ENCODE data around the gene HLF.

HLF gene

DNA sequence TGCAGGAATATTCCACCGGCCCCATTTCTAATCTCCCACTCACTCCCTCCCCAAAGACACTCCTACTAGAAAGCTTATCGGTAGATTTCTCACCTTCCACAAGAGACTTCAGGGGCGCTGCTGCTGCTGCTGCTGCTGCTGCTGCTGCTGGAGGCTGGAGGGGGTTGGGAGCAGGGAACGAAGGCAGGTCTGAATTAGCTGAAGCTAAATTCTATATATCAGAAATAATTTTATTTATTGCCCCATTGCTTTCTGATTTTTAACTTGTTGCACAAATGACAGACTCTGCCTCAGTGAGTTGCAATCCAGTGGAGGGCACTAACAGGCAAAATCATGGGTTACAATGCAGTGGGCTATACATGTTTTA lies 25.8 kb upstream of the HLF start:
- DNase-seq (ENCODE audit: low spot score in 2 of 2), result peak in 1 of 2 donors; percentile 49
- ATAC-seq, result no peak
- Mint-ChIP-seq H3K36me3 (no peaks in the 10 kb centered on the region), H3K27ac (no peak overlapping the region), H3K9me3 (no peaks in the 10 kb centered on the region), H3K4me1 (no peaks in the 10 kb centered on the region), H3K4me3 (peak overlapping the region; percentile 66)

DNA sequence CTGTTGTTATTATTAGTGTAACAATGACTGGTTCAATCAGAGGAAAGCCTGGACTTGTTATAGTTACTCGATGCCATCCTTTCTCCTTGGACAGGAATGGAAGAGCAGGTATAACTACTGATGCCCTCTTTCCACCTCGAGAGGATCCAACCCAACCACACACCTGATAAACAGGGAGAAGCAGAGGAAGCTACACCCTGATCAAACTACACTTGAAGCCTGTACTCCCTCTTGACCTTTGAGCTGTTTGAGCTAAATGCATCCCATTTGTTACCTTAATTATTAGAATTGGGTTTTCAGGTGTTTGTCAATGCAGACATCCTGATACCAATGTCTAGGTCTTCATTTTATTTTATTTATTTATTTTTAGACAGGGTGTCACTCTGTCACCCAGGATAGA lies 23.7 kb upstream of the HLF start:
- no peak overlapping the region for H3K27ac Mint-ChIP-seq

GRCh38 chr17:55242476-55242875 lies 22.3 kb upstream of the HLF start:
- no peak overlapping the region for H3K27ac Mint-ChIP-seq
- no peak for DNase-seq (ENCODE audit: low spot score in 2 of 2)
- H3K9me3 Mint-ChIP-seq, result no peaks in the 10 kb centered on the region
- no peaks in the 10 kb centered on the region for H3K4me1 Mint-ChIP-seq
- no peak overlapping the region for H3K4me3 Mint-ChIP-seq
- H3K36me3 Mint-ChIP-seq, result no peaks in the 10 kb centered on the region
- ATAC-seq, result no peak

More for the DNA sequence above, 23.7 kb upstream of the HLF start:
- DNase-seq (ENCODE audit: low spot score in 2 of 2), result no peak
- H3K9me3 Mint-ChIP-seq, result no peaks in the 10 kb centered on the region
- H3K4me1 Mint-ChIP-seq, result no peaks in the 10 kb centered on the region
- no peak for ATAC-seq
- H3K36me3 Mint-ChIP-seq, result no peaks in the 10 kb centered on the region
- no peak overlapping the region for H3K4me3 Mint-ChIP-seq

GRCh38 chr17:55245986-55246385 lies 18.8 kb upstream of the HLF start:
- ATAC-seq, result no peak

DNA sequence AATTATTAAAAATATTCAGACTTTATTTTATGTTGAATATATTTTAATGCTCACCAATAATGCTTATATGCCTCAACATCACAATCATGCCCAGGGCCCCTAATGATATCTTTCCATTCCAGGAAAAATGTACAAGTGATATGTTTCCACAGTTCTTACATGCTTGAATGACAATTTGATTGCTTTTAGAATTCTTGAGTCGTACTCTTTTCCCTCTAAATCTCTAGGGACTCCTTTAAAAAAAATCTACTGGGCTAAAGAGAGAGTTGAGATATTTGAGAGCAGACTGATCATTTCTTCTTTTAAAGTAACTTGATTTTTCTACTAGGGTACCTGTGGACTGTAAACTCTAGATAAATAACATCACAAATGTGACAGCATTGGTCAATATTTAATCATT lies 18.2 kb upstream of the HLF start:
- Mint-ChIP-seq H3K9me3 (no peaks in the 10 kb centered on the region), H3K4me3 (no peak overlapping the region), H3K4me1 (no peaks in the 10 kb centered on the region), H3K36me3 (no peaks in the 10 kb centered on the region), H3K27ac (no peak overlapping the region)
- DNase-seq (ENCODE audit: low spot score in 2 of 2), result no peak
- ATAC-seq, result no peak

More at GRCh38 chr17:55245986-55246385, 18.8 kb upstream of the HLF start:
- H3K27ac Mint-ChIP-seq, result no peak overlapping the region
- no peaks in the 10 kb centered on the region for H3K9me3 Mint-ChIP-seq
- no peaks in the 10 kb centered on the region for H3K36me3 Mint-ChIP-seq
- H3K4me3 Mint-ChIP-seq, result no peak overlapping the region
- DNase-seq (ENCODE audit: low spot score in 2 of 2), result no peak
- H3K4me1 Mint-ChIP-seq, result no peaks in the 10 kb centered on the region

- Mint-ChIP-seq H3K36me3 (no peaks in the 10 kb centered on the region), H3K4me3 (no peak overlapping the region), H3K4me1 (no peaks in the 10 kb centered on the region), H3K9me3 (no peaks in the 10 kb centered on the region), H3K27ac (no peak overlapping the region)
- no peak for ATAC-seq
- no peak for DNase-seq (ENCODE audit: low spot score in 2 of 2)
Measured at GRCh38 chr17:55248077-55248476, 16.7 kb upstream of the HLF start.

DNA sequence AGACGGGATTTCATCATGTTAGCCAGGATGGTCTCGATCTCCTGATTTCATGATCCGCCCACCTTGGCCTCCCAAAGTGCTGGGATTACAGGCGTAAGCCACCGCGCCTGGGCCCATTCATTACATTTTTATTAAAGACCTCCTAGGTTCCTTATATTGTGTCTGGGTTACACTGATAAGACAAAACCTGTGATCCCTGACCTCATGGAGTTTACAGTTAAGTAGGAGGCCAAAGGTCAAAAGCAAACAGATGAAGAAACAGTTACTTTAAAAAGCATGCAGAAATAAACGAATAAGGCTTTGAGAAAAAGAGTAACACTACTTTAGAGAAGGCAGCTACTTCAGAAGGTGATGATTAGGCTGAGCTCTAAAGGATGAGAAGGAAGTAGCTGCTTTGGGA lies 14.9 kb upstream of the HLF start:
- H3K9me3 Mint-ChIP-seq, result no peaks in the 10 kb centered on the region
- no peaks in the 10 kb centered on the region for H3K4me1 Mint-ChIP-seq
- no peak overlapping the region for H3K4me3 Mint-ChIP-seq
- ATAC-seq (no peak), DNase-seq (ENCODE audit: low spot score in 2 of 2) (no peak)
- H3K36me3 Mint-ChIP-seq, result no peaks in the 10 kb centered on the region
- no peak overlapping the region for H3K27ac Mint-ChIP-seq

- DNase-seq (ENCODE audit: low spot score in 2 of 2) (no peak), ATAC-seq (no peak)
- no peak overlapping the region for H3K27ac Mint-ChIP-seq
- no peak overlapping the region for H3K4me3 Mint-ChIP-seq
- no peaks in the 10 kb centered on the region for H3K4me1 Mint-ChIP-seq
- no peaks in the 10 kb centered on the region for H3K36me3 Mint-ChIP-seq
- H3K9me3 Mint-ChIP-seq, result no peaks in the 10 kb centered on the region
Measured at GRCh38 chr17:55254375-55254774, 10.4 kb upstream of the HLF start.

DNA sequence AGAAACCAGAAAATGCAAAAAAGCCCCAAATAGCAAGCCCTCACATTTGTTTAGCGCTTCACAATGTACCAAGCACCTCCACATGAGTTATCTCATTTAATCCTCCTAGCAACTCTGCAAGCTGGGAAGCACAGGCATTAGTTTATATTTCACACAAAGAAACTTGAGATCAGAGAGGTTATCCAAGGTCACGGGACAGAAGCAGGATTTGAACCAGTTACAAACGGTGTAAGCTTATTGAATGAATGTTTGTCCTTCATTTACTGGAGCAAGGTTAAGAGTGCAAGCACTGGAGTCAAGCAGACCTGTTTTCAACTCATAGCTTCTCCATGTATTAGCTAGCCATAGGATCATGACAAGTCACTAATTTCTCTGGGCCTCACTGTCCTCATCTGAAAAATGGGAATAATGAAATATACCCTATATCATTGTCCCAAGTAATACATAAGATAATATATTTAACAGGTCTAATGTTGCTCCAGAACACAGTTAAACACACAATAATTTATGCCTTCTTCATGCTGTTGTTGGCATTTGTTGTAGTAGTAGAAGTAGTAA lies 6.1 kb upstream of the HLF start:
- ATAC-seq, result no peak
- H3K4me3 Mint-ChIP-seq, result no peak overlapping the region
- peaks cover 4% of the 10 kb centered on the region for H3K4me1 Mint-ChIP-seq
- DNase-seq (ENCODE audit: low spot score in 2 of 2), result no peak
- H3K36me3 Mint-ChIP-seq, result no peaks in the 10 kb centered on the region
- no peaks in the 10 kb centered on the region for H3K9me3 Mint-ChIP-seq
- H3K27ac Mint-ChIP-seq, result no peak overlapping the region

GRCh38 chr17:55259684-55260111 lies 5.1 kb upstream of the HLF start:
- DNase-seq (ENCODE audit: low spot score in 2 of 2) (no peak), ATAC-seq (no peak)
- peaks cover 14% of the 10 kb centered on the region for H3K4me1 Mint-ChIP-seq
- H3K9me3 Mint-ChIP-seq, result no peaks in the 10 kb centered on the region
- H3K36me3 Mint-ChIP-seq, result no peaks in the 10 kb centered on the region
- H3K27ac Mint-ChIP-seq, result no peak overlapping the region
- no peak overlapping the region for H3K4me3 Mint-ChIP-seq

GRCh38 chr17:55261311-55261710 lies 3.4 kb upstream of the HLF start:
- ATAC-seq, result no peak
- DNase-seq (ENCODE audit: low spot score in 2 of 2), result no peak
- H3K4me3 Mint-ChIP-seq, result no peak overlapping the region
- peaks cover 14% of the 10 kb centered on the region for H3K4me1 Mint-ChIP-seq
- H3K27ac Mint-ChIP-seq, result no peak overlapping the region
- no peaks in the 10 kb centered on the region for H3K36me3 Mint-ChIP-seq
- no peaks in the 10 kb centered on the region for H3K9me3 Mint-ChIP-seq

DNA sequence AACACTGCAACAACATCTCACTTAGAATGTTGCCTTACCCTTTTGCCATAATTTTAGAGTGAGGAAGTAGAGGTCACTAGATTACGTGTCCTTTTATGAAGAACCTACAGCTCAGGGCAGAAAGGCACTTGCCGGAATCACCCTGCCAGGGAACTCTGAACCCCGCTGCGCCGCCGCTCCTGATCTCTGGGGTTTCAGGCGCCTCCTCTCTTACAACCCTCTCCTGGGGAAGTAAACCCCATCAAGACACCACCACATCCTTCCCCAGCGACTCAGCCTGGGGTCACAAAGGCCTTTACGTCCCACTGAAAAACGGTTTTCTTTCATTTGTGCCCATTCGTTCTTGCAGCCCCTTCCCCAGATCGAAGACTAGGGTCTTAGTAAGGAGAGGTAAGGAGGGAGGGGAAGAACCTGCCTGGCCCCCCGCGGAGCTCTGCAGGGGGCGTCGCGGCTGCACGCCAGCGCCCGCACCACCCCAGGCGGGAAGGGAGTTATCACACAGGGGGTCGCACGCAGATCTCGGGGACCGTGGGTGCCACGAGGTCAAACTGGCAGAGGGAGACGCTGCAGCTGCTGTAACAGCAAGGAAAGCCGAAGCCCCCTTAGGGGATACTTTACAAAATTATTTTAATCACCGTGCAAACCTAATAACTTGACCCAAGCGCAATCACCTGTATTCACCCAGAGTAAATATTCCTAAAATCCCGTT lies 1.0 kb upstream of the HLF start:
- Mint-ChIP-seq H3K9me3 (no peaks in the 10 kb centered on the region), H3K4me3 (peak overlapping the region; percentile 62), H3K36me3 (no peaks in the 10 kb centered on the region), H3K4me1 (peaks cover 14% of the 10 kb centered on the region), H3K27ac (peak overlapping the region; percentile 19)
- DNase-seq (ENCODE audit: low spot score in 2 of 2) (no peak), ATAC-seq (no peak)

GRCh38 chr17:55264278-55264644 lies 499 bp upstream of the HLF start:
- ATAC-seq, result no peak
- DNase-seq (ENCODE audit: low spot score in 2 of 2), result no peak
- Mint-ChIP-seq H3K27ac (no peak overlapping the region), H3K4me3 (peak overlapping the region; percentile 62), H3K4me1 (peaks cover 14% of the 10 kb centered on the region), H3K9me3 (no peaks in the 10 kb centered on the region), H3K36me3 (no peaks in the 10 kb centered on the region)

- H3K9me3 Mint-ChIP-seq, result no peaks in the 10 kb centered on the region
- no peaks in the 10 kb centered on the region for H3K36me3 Mint-ChIP-seq
- H3K4me1 Mint-ChIP-seq, result peaks cover 14% of the 10 kb centered on the region
- ATAC-seq (peak; percentile 31), DNase-seq (ENCODE audit: low spot score in 2 of 2) (no peak)
- H3K4me3 Mint-ChIP-seq, result peak overlapping the region; percentile 62
- no peak overlapping the region for H3K27ac Mint-ChIP-seq
Measured at GRCh38 chr17:55265311-55266021, 706 bp downstream of the HLF start.

GRCh38 chr17:55266051-55266957 lies 1.5 kb downstream of the HLF start:
- peak overlapping the region; percentile 62 for H3K4me3 Mint-ChIP-seq
- no peaks in the 10 kb centered on the region for H3K36me3 Mint-ChIP-seq
- no peak overlapping the region for H3K27ac Mint-ChIP-seq
- ATAC-seq (no peak), DNase-seq (ENCODE audit: low spot score in 2 of 2) (no peak)
- H3K4me1 Mint-ChIP-seq, result peaks cover 14% of the 10 kb centered on the region
- H3K9me3 Mint-ChIP-seq, result no peaks in the 10 kb centered on the region

Data from stimulated activated effector memory CD8-positive, alpha-beta T cell treated with anti-CD3 and anti-CD28 coated beads, Interleukin-12 subunit alpha, Interleukin-12 subunit beta, amount 100 ng/mL, for 72 hours (primary cell).